ENCODE measurements around the gene MTR. TPM values are rescaled to one million over a fixed set of nuclear protein-coding genes. Genes with fewer than 3 reads are reported as not detected.

MTR gene
- total and polyA plus RNA-seq, 9 of the 15 experiments (the other 6 are each of a cell fraction or from before 2014, with no cell fraction given): 3.4 to 44.3 (median 20.3) TPM

- no TSS peak for BruUV-seq (replicated peaks)
- Histone ChIP-seq H3K27ac (ENCODE audit: extremely low read depth, low read depth, low read length) (no peak overlapping the region), H3K36me3 (ENCODE audit: control insufficient read depth, insufficient read depth, low read length) (no peaks in the 10 kb centered on the region), H3K9me1 (ENCODE audit: control insufficient read depth, insufficient read depth, low read length) (no peaks in the 10 kb centered on the region), H4K20me1 (replicated peaks; ENCODE audit: control insufficient read depth, insufficient read depth, low read length) (no peaks in the 10 kb centered on the region), H3K9me3 (replicated peaks; ENCODE audit: control insufficient read depth, insufficient read depth, low read depth, low read length) (no peaks in the 10 kb centered on the region), H3K79me2 (ENCODE audit: control insufficient read depth, insufficient read depth, low read length) (no peaks in the 10 kb centered on the region), H3K4me1 (replicated peaks in 1 of 2; ENCODE audit: control insufficient read depth in 2 of 2, insufficient read depth in 2 of 2, low read length in 2 of 2) (no peaks in the 10 kb centered on the region; a peak in 1 of 5 replicates), H3K9ac (ENCODE audit: insufficient read depth in 1 of 2, low read depth in 2 of 2, low read length in 2 of 2) (no peak overlapping the region), H3K27me3 (ENCODE audit: control insufficient read depth in 2 of 2, insufficient read depth in 2 of 2, low read length in 2 of 2) (peaks cover 25 to 46% of the 10 kb centered on the region in 2 experiments), H3K4me2 (ENCODE audit: insufficient read depth, low read length) (no peak overlapping the region), H2AFZ (ENCODE audit: low read depth, low read length) (no peak overlapping the region), H3K4me3 (no peak overlapping the region)
- no peak for FAIRE-seq
- ATAC-seq: no peak
- DNase-seq (ENCODE audit: extremely low read depth in 1 of 4, low spot score in 3 of 4): no peak
- TF ChIP-seq PYGO2 (tag; IDR thresholded peaks at IDR 0.05): no peak
- TF ChIP-seq ZNF174 (CRISPR knock-in tag; IDR thresholded peaks at IDR 0.05): no peak
- TF ChIP-seq ZNF175 (CRISPR knock-in tag; IDR thresholded peaks at IDR 0.05; ENCODE audit: low read depth): no peak
- TF ChIP-seq PRDM10 (IDR thresholded peaks at IDR 0.05; ENCODE audit: partially characterized antibody): peak; percentile 91
- no peak for TF ChIP-seq POLR2A (conservative IDR thresholded peaks at IDR 0.05)
- ChIA-PET POLR2A (no interaction called here), CTCF (ENCODE audit: low intra/inter-chr PET ratio) (no interaction called here)
- intact Hi-C loops (cut with micrococcal nuclease): loop anchor here (5.0 kb wide), 1 partner anchor 436 kb away; no protein-coding TSS in a partner anchor
- WGBS (ENCODE audit: insufficient coverage, low coverage, missing lambda C conversion rate): 1% methylated on average over 7 of the region's 7 CpGs
- in situ Hi-C loops (cut with MboI): no loop called here
Measured at GRCh38 chr1:236951672-236952071, 156.6 kb downstream of the MTR start.

All from K562 (cell line).